Renal pelvis (tissue), 4 donors: ENCODE data around the gene MTHFD1L. TPM values are rescaled to one million over a fixed set of nuclear protein-coding genes. Genes with fewer than 3 reads are reported as not detected.

Experiments used
- DNase-seq: peaks from one replicate; pipeline ENCODE4 v3.0.0-alpha.2; 2013
- polyA plus RNA-seq, 3 donors: library from polyadenylated mRNA; unstranded; fragments of 120-200 nt; gene quantifications; one replicate each; pipeline ENCODE4 v1.2.1, GENCODE V29; 2013; ENCODE audit not compliant: insufficient read length in 3 of 3

MTHFD1L gene
- polyA plus RNA-seq, 3 donors = 14.7 to 17.6 (median 16.9) TPM

GRCh38 chr6:150930841-150931240 is 65.3 kb downstream of the MTHFD1L start:
- no peak for DNase-seq

- no peak for DNase-seq
Observed at GRCh38 chr6:150931405-150931804, 65.9 kb downstream of the MTHFD1L start.

GRCh38 chr6:150932996-150933395 is 67.5 kb downstream of the MTHFD1L start:
- no peak for DNase-seq

GRCh38 chr6:150934380-150934779 is 68.9 kb downstream of the MTHFD1L start:
- no peak for DNase-seq

GRCh38 chr6:150936021-150936555 is 70.6 kb downstream of the MTHFD1L start:
- DNase-seq = no peak

- DNase-seq = peak; percentile 42
Observed at GRCh38 chr6:150937132-150937906, 71.8 kb downstream of the MTHFD1L start.

GRCh38 chr6:150939399-150939798 is 73.9 kb downstream of the MTHFD1L start:
- DNase-seq = no peak

GRCh38 chr6:150940941-150941340 is 75.4 kb downstream of the MTHFD1L start:
- DNase-seq = no peak

- no peak for DNase-seq
Observed at GRCh38 chr6:150949526-150949925, 84.0 kb downstream of the MTHFD1L start.

- DNase-seq = no peak
Observed at GRCh38 chr6:150953851-150954250, 88.3 kb downstream of the MTHFD1L start.

GRCh38 chr6:150959166-150959565 is 93.7 kb downstream of the MTHFD1L start:
- no peak for DNase-seq

- DNase-seq = no peak
Observed at GRCh38 chr6:150962436-150962835, 96.9 kb downstream of the MTHFD1L start.

- DNase-seq = no peak
Observed at GRCh38 chr6:150964765-150965164, 99.3 kb downstream of the MTHFD1L start.

GRCh38 chr6:150966786-150967185 is 101.3 kb downstream of the MTHFD1L start:
- no peak for DNase-seq

- no peak for DNase-seq
Observed at GRCh38 chr6:150967381-150967780, 101.9 kb downstream of the MTHFD1L start.

- DNase-seq = no peak
Observed at GRCh38 chr6:150967910-150968309, 102.4 kb downstream of the MTHFD1L start.

GRCh38 chr6:150969901-150970300 is 104.4 kb downstream of the MTHFD1L start:
- DNase-seq = no peak

GRCh38 chr6:150971219-150971618 is 105.7 kb downstream of the MTHFD1L start:
- DNase-seq = no peak

GRCh38 chr6:150975136-150975535 is 109.6 kb downstream of the MTHFD1L start:
- no peak for DNase-seq

- DNase-seq = no peak
Observed at GRCh38 chr6:150977281-150977680, 111.8 kb downstream of the MTHFD1L start.

GRCh38 chr6:150978624-150979023 is 113.1 kb downstream of the MTHFD1L start:
- DNase-seq = peak; percentile 59

- no peak for DNase-seq
Observed at GRCh38 chr6:150979826-150980350, 114.4 kb downstream of the MTHFD1L start.

- DNase-seq = no peak
Observed at GRCh38 chr6:150981095-150981494, 115.6 kb downstream of the MTHFD1L start.

GRCh38 chr6:150981669-150982068 is 116.2 kb downstream of the MTHFD1L start:
- DNase-seq = no peak
